HL-60 (cell line): ENCODE data around the gene ARL6.

ENCODE experiments used
- DNase-seq, 2 experiments: peaks; one replicate each; pipeline ENCODE4 v3.0.0-alpha.2; 2010 to 2020; ENCODE audit warnings: low read depth in 1 of 2, low spot score in 1 of 2
- H3K27ac ChIP-seq: fragments of 250-450 bp; sonication (Bioruptor Pico); replicated peaks from 2 replicates; pipeline ENCODE4 v1.5.1; 2020; ENCODE audit warnings: mild to moderate bottlenecking, moderate library complexity
- H3K27me3 ChIP-seq: fragments of 250-450 bp; sonication (Bioruptor Pico); 2 replicates; pipeline ENCODE4 v1.5.1; 2021; ENCODE audit warnings: mild to moderate bottlenecking, moderate library complexity; ENCODE audit not compliant: insufficient read depth, poor library complexity, severe bottlenecking
- H3K4me3 ChIP-seq: replicated peaks from 2 replicates; pipeline ENCODE4 v1.5.1; 2011; ENCODE audit warnings: mild to moderate bottlenecking, control low read depth, low read length; ENCODE audit not compliant: insufficient read depth
- GABPA ChIP-seq: IDR thresholded peaks from 2 replicates; pipeline ENCODE4 v1.6.1; 2012; ENCODE audit warnings: low read depth
- POLR2AphosphoS5 ChIP-seq: IDR thresholded peaks from 2 replicates; pipeline ENCODE4 v1.6.1; 2012; ENCODE audit warnings: low read depth
- SPI1 ChIP-seq: IDR thresholded peaks from 2 replicates; pipeline ENCODE4 v1.6.1; 2012; ENCODE audit warnings: low read depth, mild to moderate bottlenecking, borderline replicate concordance
- TF ChIP-seq, protein P1 (sequence below): IDR thresholded peaks from 2 replicates; pipeline ENCODE4 v1.6.1; 2012; ENCODE audit warnings: low read depth; ENCODE audit not compliant: insufficient replicate concordance
- TF ChIP-seq, protein P2 (sequence below): IDR thresholded peaks from one replicate; pipeline ENCODE4 v1.5.1; 2011; ENCODE audit warnings: low read length, control low read depth, inconsistent platforms; ENCODE audit not compliant: insufficient read depth

The ARL6 gene

GRCh38 chr3:97816811-97817210, 52.3 kb downstream of the ARL6 start:
- no peak for DNase-seq

DNA sequence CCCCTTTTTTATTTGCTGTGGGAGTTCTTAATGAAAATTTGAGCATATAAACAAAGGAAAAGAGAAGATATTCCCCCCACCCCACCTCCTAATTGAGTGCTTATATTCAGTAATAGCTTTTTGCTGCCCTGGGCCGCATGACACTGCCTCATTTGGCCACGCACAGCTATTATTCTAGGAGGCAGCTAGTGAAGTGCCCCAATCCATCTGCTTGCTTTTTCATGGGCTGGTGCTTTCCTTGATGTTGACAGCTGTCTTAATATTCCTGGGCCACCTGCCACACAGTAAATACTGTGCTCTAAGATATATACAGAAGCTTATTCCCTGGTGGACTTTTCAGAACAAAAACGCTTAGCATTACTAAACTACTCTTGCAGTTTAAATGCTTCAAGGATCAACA, 53.4 kb downstream of the ARL6 start:
- no peak for DNase-seq
- Histone ChIP-seq H3K4me3 (no peak overlapping the region), H3K27me3 (no peaks in the 10 kb centered on the region), H3K27ac (no peak overlapping the region)
- TF ChIP-seq SPI1 (no peak), POLR2AphosphoS5 (no peak), GABPA (no peak)
- TF ChIP-seq, protein P1, sequence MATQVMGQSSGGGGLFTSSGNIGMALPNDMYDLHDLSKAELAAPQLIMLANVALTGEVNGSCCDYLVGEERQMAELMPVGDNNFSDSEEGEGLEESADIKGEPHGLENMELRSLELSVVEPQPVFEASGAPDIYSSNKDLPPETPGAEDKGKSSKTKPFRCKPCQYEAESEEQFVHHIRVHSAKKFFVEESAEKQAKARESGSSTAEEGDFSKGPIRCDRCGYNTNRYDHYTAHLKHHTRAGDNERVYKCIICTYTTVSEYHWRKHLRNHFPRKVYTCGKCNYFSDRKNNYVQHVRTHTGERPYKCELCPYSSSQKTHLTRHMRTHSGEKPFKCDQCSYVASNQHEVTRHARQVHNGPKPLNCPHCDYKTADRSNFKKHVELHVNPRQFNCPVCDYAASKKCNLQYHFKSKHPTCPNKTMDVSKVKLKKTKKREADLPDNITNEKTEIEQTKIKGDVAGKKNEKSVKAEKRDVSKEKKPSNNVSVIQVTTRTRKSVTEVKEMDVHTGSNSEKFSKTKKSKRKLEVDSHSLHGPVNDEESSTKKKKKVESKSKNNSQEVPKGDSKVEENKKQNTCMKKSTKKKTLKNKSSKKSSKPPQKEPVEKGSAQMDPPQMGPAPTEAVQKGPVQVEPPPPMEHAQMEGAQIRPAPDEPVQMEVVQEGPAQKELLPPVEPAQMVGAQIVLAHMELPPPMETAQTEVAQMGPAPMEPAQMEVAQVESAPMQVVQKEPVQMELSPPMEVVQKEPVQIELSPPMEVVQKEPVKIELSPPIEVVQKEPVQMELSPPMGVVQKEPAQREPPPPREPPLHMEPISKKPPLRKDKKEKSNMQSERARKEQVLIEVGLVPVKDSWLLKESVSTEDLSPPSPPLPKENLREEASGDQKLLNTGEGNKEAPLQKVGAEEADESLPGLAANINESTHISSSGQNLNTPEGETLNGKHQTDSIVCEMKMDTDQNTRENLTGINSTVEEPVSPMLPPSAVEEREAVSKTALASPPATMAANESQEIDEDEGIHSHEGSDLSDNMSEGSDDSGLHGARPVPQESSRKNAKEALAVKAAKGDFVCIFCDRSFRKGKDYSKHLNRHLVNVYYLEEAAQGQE: no peak
- TF ChIP-seq, protein P2, sequence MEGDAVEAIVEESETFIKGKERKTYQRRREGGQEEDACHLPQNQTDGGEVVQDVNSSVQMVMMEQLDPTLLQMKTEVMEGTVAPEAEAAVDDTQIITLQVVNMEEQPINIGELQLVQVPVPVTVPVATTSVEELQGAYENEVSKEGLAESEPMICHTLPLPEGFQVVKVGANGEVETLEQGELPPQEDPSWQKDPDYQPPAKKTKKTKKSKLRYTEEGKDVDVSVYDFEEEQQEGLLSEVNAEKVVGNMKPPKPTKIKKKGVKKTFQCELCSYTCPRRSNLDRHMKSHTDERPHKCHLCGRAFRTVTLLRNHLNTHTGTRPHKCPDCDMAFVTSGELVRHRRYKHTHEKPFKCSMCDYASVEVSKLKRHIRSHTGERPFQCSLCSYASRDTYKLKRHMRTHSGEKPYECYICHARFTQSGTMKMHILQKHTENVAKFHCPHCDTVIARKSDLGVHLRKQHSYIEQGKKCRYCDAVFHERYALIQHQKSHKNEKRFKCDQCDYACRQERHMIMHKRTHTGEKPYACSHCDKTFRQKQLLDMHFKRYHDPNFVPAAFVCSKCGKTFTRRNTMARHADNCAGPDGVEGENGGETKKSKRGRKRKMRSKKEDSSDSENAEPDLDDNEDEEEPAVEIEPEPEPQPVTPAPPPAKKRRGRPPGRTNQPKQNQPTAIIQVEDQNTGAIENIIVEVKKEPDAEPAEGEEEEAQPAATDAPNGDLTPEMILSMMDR: no peak

More at GRCh38 chr3:97816811-97817210, 52.3 kb downstream of the ARL6 start:
- Histone ChIP-seq H3K27me3 (no peaks in the 10 kb centered on the region), H3K27ac (no peak overlapping the region), H3K4me3 (no peak overlapping the region)
- TF ChIP-seq SPI1: no peak
- TF ChIP-seq, protein P2: no peak
- no peak for TF ChIP-seq GABPA
- TF ChIP-seq POLR2AphosphoS5: no peak
- TF ChIP-seq, protein P1: no peak

DNA sequence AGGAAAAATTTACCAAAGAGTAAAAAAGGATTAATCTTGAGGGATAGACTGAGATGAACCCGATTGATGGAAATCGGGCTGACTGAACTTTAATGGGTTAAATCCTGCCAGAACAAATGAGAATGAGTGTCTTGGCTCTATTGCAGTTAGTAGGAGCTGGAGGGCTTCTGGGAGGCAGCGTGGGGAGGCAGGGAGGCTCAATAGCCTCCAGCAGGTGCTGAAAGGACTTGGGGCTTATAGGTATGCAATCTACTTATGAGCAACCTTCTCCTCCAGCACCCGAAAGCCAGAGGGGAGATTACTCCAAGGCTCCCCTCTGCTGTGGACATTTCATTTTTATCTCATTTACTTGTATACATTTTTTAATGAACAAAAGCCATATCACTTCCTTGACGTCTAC, 56.2 kb downstream of the ARL6 start:
- H3K27ac ChIP-seq: no peak overlapping the region
- H3K27me3 ChIP-seq: no peaks in the 10 kb centered on the region
- no peak overlapping the region; the same call in 1 of the 2 replicates for H3K4me3 ChIP-seq
- no peak for TF ChIP-seq GABPA
- no peak for TF ChIP-seq SPI1
- TF ChIP-seq, protein P1: no peak
- TF ChIP-seq POLR2AphosphoS5: no peak
- TF ChIP-seq, protein P2: no peak
- DNase-seq: no peak
